HFFc6 (cell line): ENCODE results near the gene CLN5. TPM values are rescaled to one million over a fixed set of nuclear protein-coding genes. Genes with fewer than 3 reads are reported as not detected.
A peak's percentile ranks its signal among the peaks of the same experiment; 100 is the strongest.

ENCODE experiments used
- DNase-seq: peaks from one replicate; pipeline ENCODE4 v3.0.0-alpha.2; 2018
- H3K27ac Mint-ChIP-seq: 2 replicates; pipeline ENCODE4 v1.8.0; 2020; ENCODE audit warnings: mild to moderate bottlenecking, mixed read lengths
- H3K27me3 Mint-ChIP-seq: 2 replicates; pipeline ENCODE4 v1.8.0; 2021; ENCODE audit warnings: mild to moderate bottlenecking, moderate library complexity, mixed read lengths; ENCODE audit not compliant: insufficient read depth
- H3K36me3 Mint-ChIP-seq: 2 replicates; pipeline ENCODE4 v1.8.0; 2021; ENCODE audit warnings: low read depth, mixed read lengths
- H3K4me1 Mint-ChIP-seq: 2 replicates; pipeline ENCODE4 v1.8.0; 2020; ENCODE audit warnings: low read depth, mixed read lengths
- H3K4me3 Mint-ChIP-seq: 2 replicates; pipeline ENCODE4 v1.8.0; 2020; ENCODE audit warnings: mild to moderate bottlenecking, moderate library complexity, mixed read lengths
- H3K9me3 Mint-ChIP-seq: 2 replicates; pipeline ENCODE4 v1.8.0; 2020; ENCODE audit warnings: mild to moderate bottlenecking, mixed read lengths
- total RNA-seq, 6 experiments: library from RNA; stranded (reverse); fragmentation: NEBNext Ultra II Directional; extraction: Animal tissue kit (Norgen Biotek cat#: 25700); gene quantifications; 2 replicates in 1 of 6; 3 replicates in 5 of 6; pipeline ENCODE4 v1.2.3, GENCODE V29; 2021
- TF ChIP-seq, protein P1 (sequence below): fragments of 200-600 bp; sonication (generic); IDR thresholded peaks from 2 replicates; pipeline ENCODE4 v1.5.0; 2021; ENCODE audit warnings: antibody characterized with exemption, mild to moderate bottlenecking

The CLN5 gene
- total RNA-seq, 6 experiments from 2014 or later, result 28.4 to 35.1 (median 29.8) TPM

GRCh38 chr13:77031656-77032243, 39.9 kb downstream of the CLN5 start:
- 0 out of 2 replicates have a peak, but pooled peaks cover 1% of the 10 kb centered on the region for H3K27me3 Mint-ChIP-seq
- H3K36me3 Mint-ChIP-seq, result no peaks in the 10 kb centered on the region
- TF ChIP-seq, protein P1, sequence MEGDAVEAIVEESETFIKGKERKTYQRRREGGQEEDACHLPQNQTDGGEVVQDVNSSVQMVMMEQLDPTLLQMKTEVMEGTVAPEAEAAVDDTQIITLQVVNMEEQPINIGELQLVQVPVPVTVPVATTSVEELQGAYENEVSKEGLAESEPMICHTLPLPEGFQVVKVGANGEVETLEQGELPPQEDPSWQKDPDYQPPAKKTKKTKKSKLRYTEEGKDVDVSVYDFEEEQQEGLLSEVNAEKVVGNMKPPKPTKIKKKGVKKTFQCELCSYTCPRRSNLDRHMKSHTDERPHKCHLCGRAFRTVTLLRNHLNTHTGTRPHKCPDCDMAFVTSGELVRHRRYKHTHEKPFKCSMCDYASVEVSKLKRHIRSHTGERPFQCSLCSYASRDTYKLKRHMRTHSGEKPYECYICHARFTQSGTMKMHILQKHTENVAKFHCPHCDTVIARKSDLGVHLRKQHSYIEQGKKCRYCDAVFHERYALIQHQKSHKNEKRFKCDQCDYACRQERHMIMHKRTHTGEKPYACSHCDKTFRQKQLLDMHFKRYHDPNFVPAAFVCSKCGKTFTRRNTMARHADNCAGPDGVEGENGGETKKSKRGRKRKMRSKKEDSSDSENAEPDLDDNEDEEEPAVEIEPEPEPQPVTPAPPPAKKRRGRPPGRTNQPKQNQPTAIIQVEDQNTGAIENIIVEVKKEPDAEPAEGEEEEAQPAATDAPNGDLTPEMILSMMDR, result no peak
- no peak overlapping the region for H3K4me3 Mint-ChIP-seq
- no peak for DNase-seq
- no peak overlapping the region for H3K27ac Mint-ChIP-seq
- H3K4me1 Mint-ChIP-seq, result peaks cover 39% of the 10 kb centered on the region
- no peaks in the 10 kb centered on the region for H3K9me3 Mint-ChIP-seq

DNA sequence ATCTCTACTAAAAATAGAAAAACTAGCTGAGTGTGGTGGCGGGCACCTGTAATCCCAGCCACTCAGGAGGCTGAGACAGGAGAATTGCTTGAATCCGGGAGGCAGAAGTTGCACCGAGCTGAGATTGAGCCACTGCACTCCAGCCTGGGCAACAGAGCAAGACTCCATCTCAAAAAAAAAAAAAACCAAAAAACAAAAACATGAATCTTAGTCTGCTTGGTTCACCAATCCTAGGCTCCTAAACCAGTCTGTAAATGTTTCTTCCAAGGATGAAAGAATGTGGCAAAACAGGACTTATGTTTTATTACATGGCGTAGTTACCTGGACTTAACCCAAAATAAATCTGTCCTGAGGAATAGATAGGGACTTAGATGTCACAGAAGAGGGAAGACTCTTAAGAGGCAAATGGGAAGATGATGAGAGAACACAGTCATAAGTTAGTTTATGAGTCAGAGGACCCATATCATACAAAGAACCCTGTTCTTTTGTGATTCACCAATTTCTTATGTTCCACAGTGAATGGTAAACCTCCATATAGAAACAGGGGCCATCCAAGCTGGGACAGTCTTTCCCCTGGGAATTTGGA, 41.9 kb downstream of the CLN5 start:
- TF ChIP-seq, protein P1, result no peak
- Mint-ChIP-seq H3K4me1 (peaks cover 20% of the 10 kb centered on the region), H3K27ac (no peak overlapping the region; the same call in 1 of the 2 replicates), H3K4me3 (no peak overlapping the region), H3K9me3 (no peaks in the 10 kb centered on the region), H3K36me3 (no peaks in the 10 kb centered on the region), H3K27me3 (no peaks in the 10 kb centered on the region)
- DNase-seq, result no peak

DNA sequence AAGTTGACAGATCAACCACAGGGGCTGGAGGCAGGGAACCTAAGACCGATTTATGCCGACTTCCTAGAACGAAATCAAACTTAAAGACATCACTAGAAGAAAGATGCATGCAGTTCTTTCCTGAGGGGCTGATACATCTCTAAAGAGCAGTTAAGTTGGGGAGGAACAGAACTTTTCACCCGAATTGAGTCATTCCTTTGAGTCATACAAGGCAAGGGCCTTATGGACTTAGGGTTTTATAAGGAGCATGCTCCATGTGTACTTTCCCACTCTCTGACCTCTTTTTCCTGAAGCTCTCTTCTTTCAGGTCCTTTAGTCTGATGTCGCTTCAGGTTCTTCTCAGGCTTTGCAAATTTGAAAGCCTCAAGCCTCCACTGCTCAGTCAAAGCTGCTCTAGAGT, 43.0 kb downstream of the CLN5 start:
- TF ChIP-seq, protein P1, result no peak
- peak; percentile 54 for DNase-seq
- Mint-ChIP-seq H3K9me3 (no peaks in the 10 kb centered on the region), H3K36me3 (no peaks in the 10 kb centered on the region), H3K27ac (peak overlapping the region; percentile 57), H3K27me3 (no peaks in the 10 kb centered on the region), H3K4me1 (peaks cover 18% of the 10 kb centered on the region), H3K4me3 (no peak overlapping the region)

DNA sequence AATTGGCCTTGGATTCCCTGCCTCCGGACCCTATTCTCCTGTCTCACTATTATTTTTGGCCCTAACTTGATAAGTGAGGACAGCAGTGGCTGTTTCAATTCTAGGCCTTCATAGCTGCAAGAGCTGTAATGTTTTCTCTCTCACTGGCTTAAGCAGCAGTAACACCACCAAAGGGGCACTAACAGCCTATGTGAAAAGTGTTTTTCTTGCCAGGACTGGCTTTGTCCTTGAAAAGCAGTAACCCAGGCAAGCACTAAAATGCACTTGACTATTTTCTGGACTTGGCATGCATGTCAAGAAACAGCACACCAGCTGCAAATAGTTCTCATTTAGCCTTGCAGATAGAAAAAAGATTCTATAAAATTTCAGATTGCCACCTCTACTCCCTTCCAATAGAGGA, 44.4 kb downstream of the CLN5 start:
- H3K9me3 Mint-ChIP-seq, result no peaks in the 10 kb centered on the region
- no peak overlapping the region for H3K27ac Mint-ChIP-seq
- H3K4me1 Mint-ChIP-seq, result peaks cover 18% of the 10 kb centered on the region
- TF ChIP-seq, protein P1, result no peak
- no peak for DNase-seq
- H3K27me3 Mint-ChIP-seq, result no peaks in the 10 kb centered on the region
- no peaks in the 10 kb centered on the region for H3K36me3 Mint-ChIP-seq
- H3K4me3 Mint-ChIP-seq, result no peak overlapping the region

DNA sequence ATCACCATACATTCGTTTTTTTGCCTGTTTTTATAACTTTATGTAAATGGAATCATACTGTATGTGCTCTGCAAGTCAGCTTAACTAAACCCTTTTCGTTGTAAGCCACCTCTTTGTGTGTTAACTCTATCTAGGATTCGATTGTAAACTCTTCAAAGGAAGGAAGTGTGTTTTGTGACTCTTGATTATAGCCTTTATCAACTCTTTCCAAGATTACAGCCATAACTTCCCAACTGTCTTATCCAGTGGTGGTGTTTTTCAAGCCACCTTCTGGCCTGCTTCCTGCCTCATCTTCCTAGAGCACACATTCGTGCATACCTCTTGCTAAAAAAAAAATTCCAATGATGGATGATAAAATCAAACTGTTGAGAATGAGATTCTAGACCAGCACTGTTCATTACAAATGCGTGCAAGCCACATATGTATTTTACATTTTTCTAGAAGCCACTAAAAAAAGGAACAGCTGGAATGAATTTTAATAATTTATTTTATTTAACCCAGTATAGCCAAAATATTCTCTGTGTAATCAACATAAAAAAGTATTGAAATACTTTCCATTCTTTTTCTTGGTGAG, 47.1 kb downstream of the CLN5 start:
- H3K27me3 Mint-ChIP-seq, result no peaks in the 10 kb centered on the region
- H3K36me3 Mint-ChIP-seq, result peaks cover 4% of the 10 kb centered on the region; the same call in 1 of the 2 replicates
- H3K4me1 Mint-ChIP-seq, result peaks cover 22% of the 10 kb centered on the region
- no peak overlapping the region for H3K27ac Mint-ChIP-seq
- DNase-seq, result no peak
- TF ChIP-seq, protein P1, result no peak
- no peaks in the 10 kb centered on the region for H3K9me3 Mint-ChIP-seq
- no peak overlapping the region for H3K4me3 Mint-ChIP-seq
